HL-60 (cell line): ENCODE measurements around the gene EREG.

Source experiments
- DNase-seq, 2 experiments: peaks; one replicate each; pipeline ENCODE4 v3.0.0-alpha.2; 2010 to 2020; ENCODE audit warnings: low read depth in 1 of 2, low spot score in 1 of 2
- H3K27ac ChIP-seq: fragments of 250-450 bp; sonication (Bioruptor Pico); replicated peaks from 2 replicates; pipeline ENCODE4 v1.5.1; 2020; ENCODE audit warnings: mild to moderate bottlenecking, moderate library complexity
- H3K27me3 ChIP-seq: fragments of 250-450 bp; sonication (Bioruptor Pico); 2 replicates; pipeline ENCODE4 v1.5.1; 2021; ENCODE audit warnings: mild to moderate bottlenecking, moderate library complexity; ENCODE audit not compliant: insufficient read depth, poor library complexity, severe bottlenecking
- H3K4me3 ChIP-seq: replicated peaks from 2 replicates; pipeline ENCODE4 v1.5.1; 2011; ENCODE audit warnings: mild to moderate bottlenecking, control low read depth, low read length; ENCODE audit not compliant: insufficient read depth
- GABPA ChIP-seq: IDR thresholded peaks from 2 replicates; pipeline ENCODE4 v1.6.1; 2012; ENCODE audit warnings: low read depth
- POLR2AphosphoS5 ChIP-seq: IDR thresholded peaks from 2 replicates; pipeline ENCODE4 v1.6.1; 2012; ENCODE audit warnings: low read depth
- SPI1 ChIP-seq: IDR thresholded peaks from 2 replicates; pipeline ENCODE4 v1.6.1; 2012; ENCODE audit warnings: low read depth, mild to moderate bottlenecking, borderline replicate concordance
- TF ChIP-seq, protein P1 (sequence below): IDR thresholded peaks from 2 replicates; pipeline ENCODE4 v1.6.1; 2012; ENCODE audit warnings: low read depth; ENCODE audit not compliant: insufficient replicate concordance
- TF ChIP-seq, protein P2 (sequence below): IDR thresholded peaks from one replicate; pipeline ENCODE4 v1.5.1; 2011; ENCODE audit warnings: low read length, control low read depth, inconsistent platforms; ENCODE audit not compliant: insufficient read depth

Gene EREG

DNA sequence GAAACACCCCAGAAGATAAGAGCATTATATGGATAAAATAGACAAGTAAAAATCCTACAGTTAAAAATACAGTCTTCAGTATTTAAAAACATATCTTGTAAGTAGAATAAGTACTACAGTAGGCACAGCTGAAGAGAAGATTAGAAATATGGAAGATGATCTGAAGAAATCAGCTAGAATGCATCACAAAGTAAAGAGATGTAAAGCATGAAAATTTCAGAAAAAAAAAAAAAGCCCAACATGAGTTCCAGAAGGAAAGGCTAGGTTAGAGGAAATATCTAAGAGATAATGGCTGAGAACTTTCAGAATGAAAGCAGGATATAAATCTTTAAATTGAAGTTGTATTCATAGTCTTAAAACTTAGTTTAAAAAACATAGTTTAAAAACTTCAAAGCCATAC, 35.6 kb upstream of the EREG start:
- no peak for DNase-seq
- Histone ChIP-seq H3K27me3 (no peaks in the 10 kb centered on the region), H3K27ac (no peak overlapping the region), H3K4me3 (no peak overlapping the region)
- TF ChIP-seq GABPA: no peak
- TF ChIP-seq SPI1: no peak
- TF ChIP-seq, protein P1, sequence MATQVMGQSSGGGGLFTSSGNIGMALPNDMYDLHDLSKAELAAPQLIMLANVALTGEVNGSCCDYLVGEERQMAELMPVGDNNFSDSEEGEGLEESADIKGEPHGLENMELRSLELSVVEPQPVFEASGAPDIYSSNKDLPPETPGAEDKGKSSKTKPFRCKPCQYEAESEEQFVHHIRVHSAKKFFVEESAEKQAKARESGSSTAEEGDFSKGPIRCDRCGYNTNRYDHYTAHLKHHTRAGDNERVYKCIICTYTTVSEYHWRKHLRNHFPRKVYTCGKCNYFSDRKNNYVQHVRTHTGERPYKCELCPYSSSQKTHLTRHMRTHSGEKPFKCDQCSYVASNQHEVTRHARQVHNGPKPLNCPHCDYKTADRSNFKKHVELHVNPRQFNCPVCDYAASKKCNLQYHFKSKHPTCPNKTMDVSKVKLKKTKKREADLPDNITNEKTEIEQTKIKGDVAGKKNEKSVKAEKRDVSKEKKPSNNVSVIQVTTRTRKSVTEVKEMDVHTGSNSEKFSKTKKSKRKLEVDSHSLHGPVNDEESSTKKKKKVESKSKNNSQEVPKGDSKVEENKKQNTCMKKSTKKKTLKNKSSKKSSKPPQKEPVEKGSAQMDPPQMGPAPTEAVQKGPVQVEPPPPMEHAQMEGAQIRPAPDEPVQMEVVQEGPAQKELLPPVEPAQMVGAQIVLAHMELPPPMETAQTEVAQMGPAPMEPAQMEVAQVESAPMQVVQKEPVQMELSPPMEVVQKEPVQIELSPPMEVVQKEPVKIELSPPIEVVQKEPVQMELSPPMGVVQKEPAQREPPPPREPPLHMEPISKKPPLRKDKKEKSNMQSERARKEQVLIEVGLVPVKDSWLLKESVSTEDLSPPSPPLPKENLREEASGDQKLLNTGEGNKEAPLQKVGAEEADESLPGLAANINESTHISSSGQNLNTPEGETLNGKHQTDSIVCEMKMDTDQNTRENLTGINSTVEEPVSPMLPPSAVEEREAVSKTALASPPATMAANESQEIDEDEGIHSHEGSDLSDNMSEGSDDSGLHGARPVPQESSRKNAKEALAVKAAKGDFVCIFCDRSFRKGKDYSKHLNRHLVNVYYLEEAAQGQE: no peak
- TF ChIP-seq POLR2AphosphoS5: no peak

DNA sequence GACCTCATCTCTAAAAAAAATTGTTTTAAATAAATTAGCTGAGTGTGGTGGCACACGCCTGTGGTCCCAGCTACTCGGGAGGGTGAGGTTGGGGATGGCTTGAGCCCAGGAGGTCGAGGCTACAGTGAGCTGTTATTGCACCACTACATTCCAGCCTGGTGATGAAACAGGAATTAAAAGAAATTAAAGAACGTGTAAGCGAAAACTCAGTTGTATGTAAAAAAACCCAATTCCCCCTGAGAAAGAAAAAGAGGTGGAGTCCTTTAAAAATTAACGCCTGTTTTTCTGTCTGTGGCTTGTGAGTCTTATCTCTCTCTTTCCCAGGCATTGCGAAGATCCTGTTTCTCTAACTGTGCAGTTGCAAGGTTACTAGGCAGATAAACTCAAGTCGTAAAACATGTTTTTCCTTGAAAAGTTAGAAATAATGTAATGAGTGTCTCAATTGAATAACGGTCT, 34.6 kb upstream of the EREG start:
- H3K27ac ChIP-seq: no peak overlapping the region
- no peaks in the 10 kb centered on the region for H3K27me3 ChIP-seq
- TF ChIP-seq POLR2AphosphoS5 (no peak), GABPA (no peak), SPI1 (no peak)
- TF ChIP-seq, protein P1: no peak
- TF ChIP-seq, protein P2, sequence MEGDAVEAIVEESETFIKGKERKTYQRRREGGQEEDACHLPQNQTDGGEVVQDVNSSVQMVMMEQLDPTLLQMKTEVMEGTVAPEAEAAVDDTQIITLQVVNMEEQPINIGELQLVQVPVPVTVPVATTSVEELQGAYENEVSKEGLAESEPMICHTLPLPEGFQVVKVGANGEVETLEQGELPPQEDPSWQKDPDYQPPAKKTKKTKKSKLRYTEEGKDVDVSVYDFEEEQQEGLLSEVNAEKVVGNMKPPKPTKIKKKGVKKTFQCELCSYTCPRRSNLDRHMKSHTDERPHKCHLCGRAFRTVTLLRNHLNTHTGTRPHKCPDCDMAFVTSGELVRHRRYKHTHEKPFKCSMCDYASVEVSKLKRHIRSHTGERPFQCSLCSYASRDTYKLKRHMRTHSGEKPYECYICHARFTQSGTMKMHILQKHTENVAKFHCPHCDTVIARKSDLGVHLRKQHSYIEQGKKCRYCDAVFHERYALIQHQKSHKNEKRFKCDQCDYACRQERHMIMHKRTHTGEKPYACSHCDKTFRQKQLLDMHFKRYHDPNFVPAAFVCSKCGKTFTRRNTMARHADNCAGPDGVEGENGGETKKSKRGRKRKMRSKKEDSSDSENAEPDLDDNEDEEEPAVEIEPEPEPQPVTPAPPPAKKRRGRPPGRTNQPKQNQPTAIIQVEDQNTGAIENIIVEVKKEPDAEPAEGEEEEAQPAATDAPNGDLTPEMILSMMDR: no peak
- no peak overlapping the region for H3K4me3 ChIP-seq
- no peak for DNase-seq

DNA sequence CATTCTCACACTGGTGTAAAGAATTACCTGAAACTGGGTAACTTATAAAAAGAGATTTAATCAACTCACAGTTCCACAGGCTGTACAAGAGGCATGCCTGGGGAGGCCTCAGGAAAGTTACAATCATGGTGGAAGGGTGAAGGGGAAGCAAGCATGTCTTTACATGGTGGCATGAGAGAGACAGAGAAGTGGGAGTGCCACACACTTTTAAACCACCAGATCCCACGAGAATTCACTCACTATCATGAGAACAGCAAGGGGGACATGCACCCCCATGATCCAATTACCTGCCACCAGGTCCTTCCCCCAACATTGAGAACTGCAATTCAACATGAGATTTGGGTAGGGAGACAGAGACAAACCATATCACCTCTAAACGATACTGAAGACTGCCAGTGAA, 33.7 kb upstream of the EREG start:
- no peak for DNase-seq
- no peak overlapping the region for H3K4me3 ChIP-seq
- TF ChIP-seq GABPA (no peak), SPI1 (no peak), POLR2AphosphoS5 (no peak)
- TF ChIP-seq, protein P1: no peak
- TF ChIP-seq, protein P2: no peak
- no peak overlapping the region for H3K27ac ChIP-seq
- no peaks in the 10 kb centered on the region for H3K27me3 ChIP-seq
